Activated CD4-positive, alpha-beta memory T cell treated with anti-CD3 and anti-CD28 coated beads, Interleukin-2, amount 10 ng/mL, durations not matched to agents 7 days and 5 days (primary cell): Measurements from ENCODE around the gene HOXB9. TPM values are rescaled to one million over a fixed set of nuclear protein-coding genes. Genes with fewer than 3 reads are reported as not detected.

ENCODE experiments used
- CTCF ChIA-PET: fragments of 350-600 bp; sonication (Branson Sonifier 250); formaldehyde crosslinking; loops from one replicate; lab custom pipeline; 2021; ENCODE audit warnings: antibody characterized with exemption, inconsistent platforms; lab: Charles Lee
- POLR2A ChIA-PET: fragments of 350-600 bp; sonication (Branson Sonifier 250); formaldehyde crosslinking; loops from one replicate; lab custom pipeline; 2021; ENCODE audit warnings: antibody characterized with exemption; lab: Charles Lee
- DNase-seq: peaks from one replicate; pipeline ENCODE4 v3.0.0-alpha.2; 2020
- H3K27ac Mint-ChIP-seq: one replicate; pipeline ENCODE4 v1.8.0; 2021; ENCODE audit warnings: mild to moderate bottlenecking, mixed read lengths
- H3K27me3 Mint-ChIP-seq: one replicate; pipeline ENCODE4 v1.8.0; 2021; ENCODE audit warnings: mixed read lengths
- H3K36me3 Mint-ChIP-seq: one replicate; pipeline ENCODE4 v1.8.0; 2021; ENCODE audit warnings: low read depth, mixed read lengths
- H3K4me1 Mint-ChIP-seq: one replicate; pipeline ENCODE4 v1.8.0; 2021; ENCODE audit warnings: mixed read lengths
- H3K4me3 Mint-ChIP-seq: one replicate; pipeline ENCODE4 v1.8.0; 2021; ENCODE audit warnings: mild to moderate bottlenecking, mixed read lengths
- H3K9me3 Mint-ChIP-seq: one replicate; pipeline ENCODE4 v1.8.0; 2021; ENCODE audit warnings: mixed read lengths
- total RNA-seq, 2 experiments: library from RNA; stranded (reverse); gene quantifications; one replicate each; pipeline ENCODE4 v1.2.3, GENCODE V29; 2021

The HOXB9 gene
- total RNA-seq, 2 experiments from 2014 or later = 0.88 to 1.4 TPM

DNA sequence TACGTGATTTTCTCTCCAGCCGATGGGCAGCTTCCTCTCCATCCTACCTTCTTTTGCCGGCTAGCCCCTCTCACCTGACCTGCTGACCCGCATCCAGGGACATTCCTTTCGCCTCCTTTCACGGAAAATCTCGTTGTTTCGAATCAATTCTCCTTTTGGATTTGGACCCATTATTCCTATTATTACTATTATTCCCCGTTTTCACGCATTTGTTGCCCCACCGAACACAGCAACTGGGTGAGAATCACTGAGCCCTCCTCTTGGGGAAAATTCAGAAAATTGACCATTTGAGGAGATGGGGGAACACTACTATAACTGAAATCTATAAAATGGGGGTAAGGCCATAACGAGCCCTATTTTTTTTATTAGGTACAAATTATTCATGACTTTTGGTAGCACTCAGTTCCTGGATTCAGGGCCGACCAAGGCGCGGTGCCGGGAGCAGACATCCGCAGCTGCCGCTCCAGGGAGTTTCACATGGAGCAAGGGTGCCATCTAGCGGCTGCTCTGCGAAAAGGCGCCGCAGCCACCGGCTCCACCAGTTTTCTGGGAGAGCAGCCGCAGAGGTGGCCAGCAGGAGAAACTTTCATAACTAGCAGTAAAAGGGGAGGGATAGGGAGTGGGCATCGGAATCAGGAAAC, 7.8 kb downstream of the HOXB9 start:
- Mint-ChIP-seq H3K27ac (no peak overlapping the region), H3K27me3 (peaks cover 93% of the 10 kb centered on the region), H3K4me3 (no peak overlapping the region)

DNA sequence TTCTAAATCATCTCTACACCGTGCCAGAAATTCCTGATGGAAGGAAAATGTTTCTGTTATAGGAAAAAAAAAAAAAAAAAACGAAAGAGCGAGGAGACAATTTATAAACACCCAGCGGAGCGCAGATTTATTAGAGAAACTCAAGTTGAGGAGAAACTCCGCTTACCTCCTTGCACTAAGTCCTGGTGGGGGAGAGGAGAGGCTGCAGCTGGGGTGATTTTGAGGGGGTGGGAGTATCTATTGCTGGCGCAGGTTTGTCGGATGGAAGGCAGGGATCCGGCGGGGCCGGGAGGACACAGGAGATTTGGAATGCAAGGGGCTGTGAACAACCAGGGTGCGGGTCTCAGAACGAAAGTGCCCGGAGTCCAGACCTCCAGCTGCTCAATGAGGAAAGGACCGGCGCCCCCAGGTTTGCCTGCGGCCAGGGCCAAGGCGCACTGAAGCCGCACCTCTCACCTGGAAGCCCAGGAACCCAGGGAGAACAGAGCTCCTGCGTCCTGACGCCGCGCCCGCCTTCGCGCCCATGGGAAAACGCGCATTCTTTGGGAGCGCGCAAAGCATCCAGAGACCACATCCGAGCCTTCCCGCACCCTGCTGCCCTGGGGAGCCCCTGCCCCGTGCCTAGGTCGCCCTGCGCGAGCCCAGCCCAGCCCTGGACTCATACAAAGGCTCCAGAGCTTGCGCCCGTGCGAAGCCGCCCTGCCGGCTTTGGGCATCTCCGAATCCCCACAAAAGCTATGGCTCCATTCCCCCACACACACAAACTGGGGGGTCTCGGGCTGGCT, 8.5 kb downstream of the HOXB9 start:
- Mint-ChIP-seq H3K27ac (no peak overlapping the region), H3K4me1 (peaks cover 36% of the 10 kb centered on the region), H3K27me3 (peaks cover 90% of the 10 kb centered on the region), H3K36me3 (peaks cover 2% of the 10 kb centered on the region), H3K4me3 (no peak overlapping the region), H3K9me3 (no peaks in the 10 kb centered on the region)
- ChIA-PET POLR2A (interaction anchor here (0.8 to 1.7 kb wide), 3 partner anchors 9 to 569 kb away, joined by 4 to 7 read pairs (median 5); partner anchors contain the start of genes HOXB5 and NFE2L1), CTCF (interaction anchor here (0.8 to 4.1 kb wide), 16 partner anchors 8 to 571 kb away, joined by 3 to 14 read pairs (median 4); partner anchors contain the start of gene HOXB5)
- no peak for DNase-seq

More for the DNA sequence above, 7.8 kb downstream of the HOXB9 start:
- ChIA-PET POLR2A (interaction anchor here (0.8 to 1.7 kb wide), 4 partner anchors 10 to 570 kb away, joined by 4 to 7 read pairs (median 4); partner anchors contain the start of genes HOXB5 and NFE2L1), CTCF (interaction anchor here (0.6 to 4.1 kb wide), 24 partner anchors 9 to 592 kb away, joined by 3 to 14 read pairs (median 4); partner anchors contain the start of gene HOXB5)
- peaks cover 32% of the 10 kb centered on the region for H3K4me1 Mint-ChIP-seq
- no peaks in the 10 kb centered on the region for H3K9me3 Mint-ChIP-seq
- peaks cover 2% of the 10 kb centered on the region for H3K36me3 Mint-ChIP-seq
- DNase-seq = peak; percentile 84

DNA sequence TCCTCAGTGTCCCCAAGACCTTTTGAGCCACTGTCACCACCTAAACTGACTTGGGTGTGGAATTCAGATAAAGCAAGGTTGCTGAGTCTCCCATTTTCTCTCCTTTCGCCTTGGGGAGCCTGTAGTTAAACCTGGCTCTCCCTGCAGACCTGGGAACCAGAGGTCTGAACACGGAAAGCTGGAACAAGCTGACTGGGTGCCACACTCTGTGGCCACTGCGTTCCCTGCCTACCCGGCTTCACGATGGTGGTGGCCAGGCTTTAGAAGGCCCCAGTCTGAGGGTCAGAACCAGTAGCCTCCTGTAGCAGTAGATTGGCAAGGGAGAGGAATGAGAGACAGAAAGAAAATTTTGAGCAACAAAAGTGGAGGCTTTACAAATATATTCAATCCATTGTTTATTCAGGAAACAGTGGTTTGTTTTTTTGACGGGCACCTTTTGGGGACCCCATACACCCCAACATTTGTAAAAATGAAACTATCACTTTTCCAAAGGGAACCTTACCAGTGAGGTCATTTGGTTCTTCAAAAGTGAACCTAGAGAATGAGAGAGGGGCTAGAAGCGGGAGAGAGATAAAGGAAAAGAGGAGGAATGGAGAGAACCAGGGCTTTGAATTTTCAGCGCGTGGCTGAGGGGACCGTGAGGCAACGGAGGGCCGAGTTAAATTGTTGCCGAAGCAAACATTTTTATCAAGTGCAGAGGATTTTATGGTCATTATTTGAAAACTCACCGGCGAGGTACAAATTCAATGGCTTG, 9.3 kb downstream of the HOXB9 start:
- peaks cover 89% of the 10 kb centered on the region for H3K27me3 Mint-ChIP-seq
- H3K27ac Mint-ChIP-seq = no peak overlapping the region
- H3K36me3 Mint-ChIP-seq = peaks cover 6% of the 10 kb centered on the region
- no peak overlapping the region for H3K4me3 Mint-ChIP-seq
- ChIA-PET CTCF (interaction anchor here (0.7 to 4.1 kb wide), 7 partner anchors 7 to 536 kb away, joined by 3 to 14 read pairs (median 5); partner anchors contain the start of gene HOXB5), POLR2A (interaction anchor here (1.1 to 1.2 kb wide), 2 partner anchors 10 to 20 kb away, joined by 3 to 5 read pairs; no protein-coding TSS in a partner anchor)
- DNase-seq = no peak
- peaks cover 42% of the 10 kb centered on the region for H3K4me1 Mint-ChIP-seq
- H3K9me3 Mint-ChIP-seq = no peaks in the 10 kb centered on the region

DNA sequence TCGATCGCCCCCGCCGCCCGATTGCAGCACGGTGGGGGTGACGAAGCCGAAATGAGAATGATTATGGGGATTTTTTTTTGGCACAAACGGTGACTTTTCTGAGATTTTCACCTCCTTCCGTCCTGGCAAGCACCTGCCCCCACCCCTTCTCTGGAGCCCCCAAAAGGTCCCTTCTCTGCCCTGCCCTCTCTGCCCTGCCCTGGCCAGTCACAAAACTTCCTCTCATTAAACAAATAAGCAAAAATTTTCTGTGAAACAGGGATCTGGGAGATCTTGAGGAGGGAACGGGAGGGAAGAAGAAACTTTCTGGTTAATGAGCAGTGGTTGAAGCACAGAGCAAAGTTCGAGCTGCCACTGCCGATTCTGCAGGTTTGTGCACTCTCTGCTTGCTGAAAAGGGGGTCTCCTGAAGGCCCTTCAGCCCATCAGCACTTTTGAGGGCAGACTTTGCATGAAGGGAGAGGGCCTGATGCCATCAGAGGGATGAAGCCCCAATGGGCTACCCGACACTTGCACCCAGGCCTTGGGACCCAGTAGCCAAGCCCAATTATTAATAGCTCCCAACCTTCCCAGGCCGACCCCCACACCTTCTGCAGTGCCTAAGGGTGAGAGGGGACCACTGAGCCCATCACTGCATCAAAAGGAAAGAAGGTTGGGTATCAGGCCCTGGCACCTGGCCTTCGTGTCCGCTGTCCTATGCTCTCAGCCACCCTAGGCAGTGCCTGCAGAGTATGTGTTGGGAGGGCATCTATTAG, 10.0 kb downstream of the HOXB9 start:
- Mint-ChIP-seq H3K27me3 (peaks cover 89% of the 10 kb centered on the region), H3K4me3 (peak overlapping the region; percentile 10), H3K27ac (peak overlapping the region; percentile 62), H3K9me3 (no peaks in the 10 kb centered on the region), H3K36me3 (peaks cover 6% of the 10 kb centered on the region), H3K4me1 (peaks cover 49% of the 10 kb centered on the region)
- DNase-seq = no peak
- ChIA-PET POLR2A (interaction anchor here (0.8 to 1.2 kb wide), 3 partner anchors 9 to 21 kb away, joined by 3 to 5 read pairs (median 3); no protein-coding TSS in a partner anchor), CTCF (interaction anchor here (0.7 to 1.2 kb wide), 5 partner anchors 9 to 347 kb away, joined by 3 to 5 read pairs (median 3); partner anchors contain the start of gene HOXB5)

DNA sequence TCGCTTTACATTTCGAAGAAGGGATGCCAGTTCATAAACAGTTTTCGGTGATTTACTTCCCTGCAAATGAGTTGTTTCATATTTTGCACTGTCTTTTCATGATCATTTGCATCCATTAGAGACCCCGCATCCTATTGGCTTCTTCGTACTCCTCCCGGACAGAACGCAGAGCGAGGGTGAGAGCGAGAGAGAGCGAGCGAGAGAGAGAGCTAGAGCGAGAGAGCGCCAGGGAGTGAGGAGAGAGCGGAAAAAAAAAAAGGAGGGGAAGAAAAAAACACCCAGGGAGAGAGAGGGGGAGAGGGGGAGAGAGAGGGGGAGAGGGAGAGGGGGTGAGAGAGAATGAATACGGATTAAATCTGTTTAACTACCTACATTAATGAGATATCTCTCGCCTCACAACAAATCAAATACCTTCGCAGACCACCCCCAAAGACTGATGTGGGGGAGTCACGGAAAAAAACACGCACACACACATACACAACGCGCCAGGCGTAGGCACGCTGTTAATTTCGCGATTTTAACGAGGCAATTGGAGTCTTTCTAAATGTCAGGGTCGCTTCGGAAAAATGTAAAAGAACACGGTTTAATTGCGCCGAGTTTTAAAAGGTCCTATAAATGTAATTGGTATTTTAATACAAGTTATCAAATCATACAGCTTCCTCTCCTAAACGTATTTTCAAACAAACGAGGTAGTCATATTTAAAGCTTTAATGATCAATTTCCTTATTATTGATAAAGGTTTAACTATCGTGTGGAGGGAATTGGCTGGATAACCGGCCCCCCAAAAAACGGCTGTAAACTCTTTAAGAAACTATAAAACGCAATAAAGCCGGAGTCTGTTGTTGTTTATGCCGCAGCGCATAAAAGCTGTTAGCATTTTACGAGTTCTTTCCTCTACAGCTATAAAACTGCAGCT, 10.9 kb downstream of the HOXB9 start, which contains the start of gene HOXB8:
TSS of gene HOXB8 (minus strand) at position 246 of the 916 bp plus-strand sequence. CDS start 588 bp downstream, outside the sequence.
- Mint-ChIP-seq H3K27ac (peak within 1 kb of the TSS; percentile 62), H3K4me1 (peaks cover 54% of the 10 kb centered on the region), H3K4me3 (peak within 1 kb of the TSS; percentile 35), H3K27me3 (peaks cover 84% of the 10 kb centered on the region), H3K9me3 (no peaks in the 10 kb centered on the region), H3K36me3 (peaks cover 9% of the 10 kb centered on the region)
- ChIA-PET CTCF (interaction anchor here (0.8 to 1.3 kb wide), 7 partner anchors 21 to 353 kb away, joined by 3 to 5 read pairs (median 3); partner anchors contain the start of genes HOXB5 and PRAC2), POLR2A (interaction anchor here (0.8 to 1.4 kb wide), 5 partner anchors 8 to 22 kb away, joined by 3 to 5 read pairs (median 3); no protein-coding TSS in a partner anchor)
- no peak for DNase-seq

DNA sequence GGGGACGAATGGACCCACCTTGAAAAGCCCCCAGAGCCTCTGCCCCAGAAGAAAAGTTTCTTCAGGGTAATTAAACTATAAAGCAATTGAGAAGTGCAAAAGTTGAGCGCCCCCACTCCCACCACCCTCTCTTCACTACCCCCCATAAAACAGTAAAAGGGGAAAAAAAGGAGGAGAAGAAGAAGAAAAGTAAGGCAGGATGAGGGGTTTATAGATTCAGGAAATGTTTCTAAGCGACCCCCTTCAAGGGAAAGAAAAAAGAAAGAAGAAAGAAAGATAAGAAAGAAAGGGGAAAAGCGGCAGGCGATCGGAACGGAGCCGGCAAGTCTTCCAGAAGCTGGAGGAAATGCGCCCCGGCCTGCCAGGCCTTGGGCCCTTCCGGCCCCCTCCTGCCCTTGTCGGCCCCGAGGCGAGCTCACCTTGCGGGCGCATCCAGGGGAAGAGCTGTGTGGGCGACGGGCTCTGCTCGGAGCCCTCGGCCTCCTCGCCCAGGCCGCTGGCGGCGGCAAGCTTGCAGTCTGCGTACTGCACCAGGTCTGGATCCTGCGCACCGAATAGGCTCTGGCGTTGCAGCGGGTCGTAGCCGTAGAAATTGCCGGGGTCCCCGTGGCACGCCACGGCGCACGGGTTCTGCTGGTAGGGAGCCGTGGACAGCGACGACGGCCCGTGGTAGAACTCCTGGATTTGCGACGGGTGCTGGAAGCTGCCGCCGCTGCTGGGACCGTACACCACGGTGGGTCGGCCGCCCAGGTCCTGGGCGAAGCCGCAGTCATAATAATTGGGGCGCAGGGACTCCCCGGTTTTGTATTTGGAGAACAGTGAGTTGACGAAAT, 12.1 kb downstream of the HOXB9 start:
- ChIA-PET CTCF (interaction anchor here (0.6 to 2.4 kb wide), 10 partner anchors 8 to 587 kb away, joined by 3 to 9 read pairs (median 4); partner anchors contain the start of genes HOXB5, HOXB9 and PRAC2), POLR2A (interaction anchor here (0.8 to 1.9 kb wide), 4 partner anchors 11 to 110 kb away, joined by 3 to 7 read pairs (median 4); partner anchors contain the start of gene HOXB5)
- Mint-ChIP-seq H3K27me3 (peaks cover 80% of the 10 kb centered on the region), H3K9me3 (no peaks in the 10 kb centered on the region), H3K27ac (no peak overlapping the region), H3K4me1 (peaks cover 54% of the 10 kb centered on the region), H3K4me3 (peak overlapping the region; percentile 35), H3K36me3 (peaks cover 9% of the 10 kb centered on the region)
- DNase-seq = no peak

DNA sequence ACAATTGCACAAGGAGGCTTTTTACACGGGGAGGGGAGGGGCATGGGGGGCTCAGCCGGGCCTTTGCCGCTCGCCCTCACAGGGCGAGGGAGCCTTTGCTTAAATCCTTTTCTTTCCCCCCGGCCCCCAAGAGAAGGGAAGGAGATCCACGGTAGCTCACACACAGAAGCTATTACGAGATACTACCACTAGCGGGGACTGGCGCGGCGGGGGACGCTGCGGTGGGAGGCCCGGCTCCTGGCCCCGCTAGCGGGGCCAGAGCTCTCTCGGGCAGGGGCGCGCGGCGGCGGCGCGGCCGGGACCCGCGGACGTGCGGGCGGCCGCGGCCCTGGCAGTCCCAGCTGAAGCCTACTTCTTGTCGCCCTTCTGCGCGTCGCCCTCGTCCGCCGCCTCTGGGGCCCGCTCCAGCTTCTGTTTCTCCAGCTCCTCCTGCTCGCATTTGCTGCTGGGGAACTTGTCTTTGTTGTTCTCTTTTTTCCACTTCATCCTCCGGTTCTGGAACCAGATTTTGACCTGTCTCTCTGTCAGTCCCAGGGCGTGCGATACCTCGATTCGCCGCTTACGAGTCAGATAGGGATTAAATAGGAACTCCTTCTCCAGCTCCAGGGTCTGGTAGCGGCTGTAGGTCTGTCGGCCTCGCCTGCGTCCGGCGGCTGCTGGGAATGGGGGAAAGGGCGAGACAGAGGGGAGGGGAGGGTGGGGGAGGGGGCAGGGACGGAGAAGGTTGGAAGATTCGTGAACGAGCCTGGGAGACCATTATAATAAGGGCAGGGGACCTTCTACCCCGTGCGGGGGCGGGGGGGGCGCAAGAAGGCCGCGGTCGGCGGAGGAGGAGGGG, 13.1 kb downstream of the HOXB9 start:
- peaks cover 48% of the 10 kb centered on the region for H3K4me1 Mint-ChIP-seq
- H3K36me3 Mint-ChIP-seq = peaks cover 11% of the 10 kb centered on the region
- peak; percentile 54 for DNase-seq
- peak overlapping the region; percentile 65 for H3K4me3 Mint-ChIP-seq
- H3K27me3 Mint-ChIP-seq = peaks cover 79% of the 10 kb centered on the region
- POLR2A ChIA-PET = interaction anchor here (0.9 to 1.9 kb wide), 4 partner anchors 13 to 348 kb away, joined by 3 to 7 read pairs (median 4); partner anchors contain the start of genes HOXB5 and HOXB9
- no peak overlapping the region for H3K27ac Mint-ChIP-seq
- no peaks in the 10 kb centered on the region for H3K9me3 Mint-ChIP-seq
- CTCF ChIA-PET = interaction anchor here (0.8 to 2.4 kb wide), 17 partner anchors 9 to 586 kb away, joined by 3 to 9 read pairs (median 4); partner anchors contain the start of genes HOXB5, HOXB9 and PRAC2

DNA sequence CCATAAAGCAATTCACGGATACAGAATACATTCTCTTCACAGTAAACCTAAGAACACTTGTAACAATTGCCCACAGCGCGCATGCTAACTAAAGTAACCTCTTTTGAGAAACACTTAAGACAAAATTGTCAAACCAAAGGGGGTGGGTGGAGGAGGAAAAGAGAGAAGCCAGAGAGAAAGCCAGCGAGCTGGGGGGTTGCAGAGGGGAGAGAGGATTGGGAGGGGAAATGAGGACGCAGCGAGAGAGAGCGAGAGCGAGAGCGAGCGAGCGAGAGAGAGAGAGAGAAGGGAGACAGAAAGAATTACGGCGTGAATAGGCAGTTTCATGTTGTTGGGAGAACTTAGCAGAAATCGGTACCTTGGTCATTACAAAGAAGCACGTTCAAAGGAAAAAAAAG, 13.7 kb downstream of the HOXB9 start:
- DNase-seq = no peak
- POLR2A ChIA-PET = interaction anchor here (0.9 to 1.9 kb wide), 4 partner anchors 14 to 347 kb away, joined by 3 to 7 read pairs (median 4); partner anchors contain the start of genes HOXB5 and HOXB9

More for the DNA sequence above, 13.7 kb downstream of the HOXB9 start:
- H3K9me3 Mint-ChIP-seq = no peaks in the 10 kb centered on the region
- H3K27me3 Mint-ChIP-seq = peaks cover 77% of the 10 kb centered on the region
- peaks cover 47% of the 10 kb centered on the region for H3K4me1 Mint-ChIP-seq
- CTCF ChIA-PET = interaction anchor here (0.8 to 2.4 kb wide), 15 partner anchors 9 to 532 kb away, joined by 3 to 9 read pairs (median 4); partner anchors contain the start of genes HOXB5, HOXB9 and PRAC2
- peaks cover 11% of the 10 kb centered on the region for H3K36me3 Mint-ChIP-seq
- peak overlapping the region; percentile 62 for H3K4me3 Mint-ChIP-seq
- H3K27ac Mint-ChIP-seq = no peak overlapping the region
